Caco-2 (cell line): ENCODE data around the gene RHBDD2. TPM values are rescaled to one million over a fixed set of nuclear protein-coding genes. Genes with fewer than 3 reads are reported as not detected.

Experiments
- BruUV-seq: library from RNA; stranded (reverse); fragments of 400-500 nt; replicated peaks from 2 replicates; lab custom pipeline; 2021; lab: Mats Ljungman, UMichigan
- CTCF ChIA-PET: fragments of 300-600 bp; sonication (Branson Sonifier 250); formaldehyde crosslinking; loops from one replicate; lab custom pipeline; 2022; ENCODE audit warnings: antibody characterized with exemption; lab: Charles Lee
- POLR2A ChIA-PET: fragments of 300-600 bp; sonication (Branson Sonifier 250); formaldehyde crosslinking; loops from one replicate; lab custom pipeline; 2022; ENCODE audit warnings: antibody characterized with exemption; lab: Charles Lee
- DNase-seq, 2 experiments: peaks; one replicate each; pipeline versions ENCODE4 v3.0.0 to v3.0.0-alpha.2; 2020 to 2022
- H3K27me3 ChIP-seq: replicated peaks from 2 replicates; pipeline ENCODE4 v1.6.0; 2011; ENCODE audit warnings: low read length; ENCODE audit not compliant: control insufficient read depth, insufficient read depth
- H3K36me3 ChIP-seq: 2 replicates; pipeline ENCODE4 v1.5.1; 2011; ENCODE audit warnings: low read length; ENCODE audit not compliant: control insufficient read depth, insufficient read depth
- H3K4me1 ChIP-seq: fragments of 250-450 bp; sonication (Bioruptor Pico); 2 replicates; pipeline ENCODE4 v1.5.1; 2020; ENCODE audit warnings: mild to moderate bottlenecking
- H3K4me3 ChIP-seq: 2 replicates; pipeline ENCODE4 v1.5.1; 2011; ENCODE audit warnings: low read depth, mild to moderate bottlenecking, control low read depth, low read length
- H3K9me3 ChIP-seq: fragments of 250-450 bp; sonication (Bioruptor Pico); 2 replicates; pipeline ENCODE4 v1.5.1; 2020; ENCODE audit warnings: mild to moderate bottlenecking, moderate library complexity
- H3K27ac Mint-ChIP-seq: one replicate; pipeline ENCODE4 v1.8.0; 2022; ENCODE audit warnings: mixed read lengths; ENCODE audit not compliant: unreplicated experiment
- H3K27me3 Mint-ChIP-seq: one replicate; pipeline ENCODE4 v1.8.0; 2022; ENCODE audit warnings: mixed read lengths; ENCODE audit not compliant: insufficient read depth, unreplicated experiment
- H3K36me3 Mint-ChIP-seq: one replicate; pipeline ENCODE4 v1.8.0; 2022; ENCODE audit warnings: mild to moderate bottlenecking, mixed read lengths; ENCODE audit not compliant: insufficient read depth, unreplicated experiment
- H3K4me1 Mint-ChIP-seq: one replicate; pipeline ENCODE4 v1.8.0; 2022; ENCODE audit warnings: low read depth, mixed read lengths; ENCODE audit not compliant: unreplicated experiment
- H3K4me3 Mint-ChIP-seq: one replicate; pipeline ENCODE4 v1.8.0; 2022; ENCODE audit warnings: mild to moderate bottlenecking, moderate library complexity, mixed read lengths; ENCODE audit not compliant: unreplicated experiment
- H3K9me3 Mint-ChIP-seq: one replicate; pipeline ENCODE4 v1.8.0; 2022; ENCODE audit warnings: mixed read lengths; ENCODE audit not compliant: unreplicated experiment
- intact Hi-C: fragments of 100-400 bp; cut with micrococcal nuclease; formaldehyde crosslinking; loops from one replicate; pipeline ENCODE4 v1.10.0; 2022; ENCODE audit not compliant: unreplicated experiment
- total RNA-seq: library from RNA; stranded (reverse); gene quantifications from 2 replicates; pipeline ENCODE4 v1.2.3, GENCODE V29; 2022
- TF ChIP-seq, protein P1 (sequence below), 2 experiments: fragments of 200-600 bp in 1 of 2; IDR thresholded peaks; 1 replicate in 1 of 2; 2 replicates in 1 of 2; pipeline versions ENCODE4 v1.5.1 to v1.8.0; 2011 to 2022; ENCODE audit warnings: antibody characterized with exemption in 1 of 2, control low read depth in 1 of 2, inconsistent platforms in 1 of 2, low read depth in 1 of 2, low read length in 1 of 2, mild to moderate bottlenecking in 1 of 2, moderate library complexity in 1 of 2; ENCODE audit not compliant: insufficient read depth in 1 of 2, severe bottlenecking in 1 of 2, unreplicated experiment in 1 of 2

RHBDD2 gene
- total RNA-seq, 1 experiment from 2014 or later: 55.6 TPM

DNA sequence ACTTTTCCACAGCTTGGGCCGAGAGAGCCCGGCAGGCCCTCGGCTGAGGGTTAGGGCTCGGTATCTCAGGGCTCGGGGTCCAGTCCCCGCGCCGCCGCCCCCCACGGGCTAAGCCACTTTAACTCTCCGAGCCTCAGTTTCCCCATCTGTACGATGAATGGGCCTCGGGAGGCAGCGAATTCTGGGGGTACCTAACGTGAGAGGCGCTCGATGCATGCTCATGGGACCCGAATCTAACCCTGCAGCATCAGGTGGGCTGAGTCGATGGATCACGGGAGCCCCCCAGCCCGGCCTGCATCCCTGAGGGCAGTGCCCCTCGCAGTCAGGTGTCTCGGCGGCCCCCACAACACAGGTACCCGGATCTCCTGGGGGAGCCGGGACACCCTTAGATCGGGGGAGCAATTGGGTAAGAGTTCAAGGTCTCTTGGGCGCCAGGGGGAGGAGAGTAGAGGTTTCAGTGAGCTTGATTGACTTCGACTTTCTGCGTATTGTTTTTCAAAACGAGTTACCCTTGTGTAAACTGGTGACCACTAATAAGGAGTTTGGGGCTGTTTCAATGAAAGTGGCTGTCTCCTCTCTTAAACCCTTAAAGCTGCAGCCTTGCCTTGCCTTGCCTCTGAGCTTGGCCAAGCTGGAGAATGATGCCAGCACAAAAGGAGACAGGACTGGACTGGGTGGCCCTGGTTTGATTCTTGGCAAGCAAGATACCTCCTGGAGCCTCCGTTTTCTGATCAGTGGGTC lies 36.8 kb downstream of the RHBDD2 start:
- no peak for DNase-seq
- POLR2A ChIA-PET: interaction anchor here (0.5 to 2.2 kb wide), 8 partner anchors 9 to 132 kb away, joined by 3 to 12 read pairs (median 4); partner anchors contain the start of genes MDH2 and STYXL1
- Histone ChIP-seq H3K4me3 (peak overlapping the region; percentile 95), H3K9me3 (no peaks in the 10 kb centered on the region), H3K4me1 (no peaks in the 10 kb centered on the region), H3K36me3 (no peaks in the 10 kb centered on the region), H3K27me3 (no peaks in the 10 kb centered on the region)
- peaks cover 13% of the 10 kb centered on the region for H3K36me3 Mint-ChIP-seq
- H3K4me3 Mint-ChIP-seq: peak overlapping the region; percentile 73
- CTCF ChIA-PET: interaction anchor here (0.5 to 1.2 kb wide), 5 partner anchors 20 to 75 kb away, joined by 3 to 11 read pairs (median 4); no protein-coding TSS in a partner anchor
- intact Hi-C loops: loop anchor here (2.0 kb wide), 2 partner anchors 37 to 41 kb away; partner anchors contain the start of gene RHBDD2
- peaks cover 5% of the 10 kb centered on the region for H3K4me1 Mint-ChIP-seq
- peak overlapping the region; percentile 63 for H3K27ac Mint-ChIP-seq
- TF ChIP-seq, protein P1, sequence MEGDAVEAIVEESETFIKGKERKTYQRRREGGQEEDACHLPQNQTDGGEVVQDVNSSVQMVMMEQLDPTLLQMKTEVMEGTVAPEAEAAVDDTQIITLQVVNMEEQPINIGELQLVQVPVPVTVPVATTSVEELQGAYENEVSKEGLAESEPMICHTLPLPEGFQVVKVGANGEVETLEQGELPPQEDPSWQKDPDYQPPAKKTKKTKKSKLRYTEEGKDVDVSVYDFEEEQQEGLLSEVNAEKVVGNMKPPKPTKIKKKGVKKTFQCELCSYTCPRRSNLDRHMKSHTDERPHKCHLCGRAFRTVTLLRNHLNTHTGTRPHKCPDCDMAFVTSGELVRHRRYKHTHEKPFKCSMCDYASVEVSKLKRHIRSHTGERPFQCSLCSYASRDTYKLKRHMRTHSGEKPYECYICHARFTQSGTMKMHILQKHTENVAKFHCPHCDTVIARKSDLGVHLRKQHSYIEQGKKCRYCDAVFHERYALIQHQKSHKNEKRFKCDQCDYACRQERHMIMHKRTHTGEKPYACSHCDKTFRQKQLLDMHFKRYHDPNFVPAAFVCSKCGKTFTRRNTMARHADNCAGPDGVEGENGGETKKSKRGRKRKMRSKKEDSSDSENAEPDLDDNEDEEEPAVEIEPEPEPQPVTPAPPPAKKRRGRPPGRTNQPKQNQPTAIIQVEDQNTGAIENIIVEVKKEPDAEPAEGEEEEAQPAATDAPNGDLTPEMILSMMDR (IDR thresholded peaks at IDR 0.05; ENCODE audit: insufficient read depth in 1 of 2, low read depth in 1 of 2, low read length in 1 of 2, severe bottlenecking in 1 of 2, unreplicated experiment in 1 of 2): no peak
- no peaks in the 10 kb centered on the region for H3K9me3 Mint-ChIP-seq
- H3K27me3 Mint-ChIP-seq: no peaks in the 10 kb centered on the region
- TSS peak; percentile 61 for BruUV-seq

DNA sequence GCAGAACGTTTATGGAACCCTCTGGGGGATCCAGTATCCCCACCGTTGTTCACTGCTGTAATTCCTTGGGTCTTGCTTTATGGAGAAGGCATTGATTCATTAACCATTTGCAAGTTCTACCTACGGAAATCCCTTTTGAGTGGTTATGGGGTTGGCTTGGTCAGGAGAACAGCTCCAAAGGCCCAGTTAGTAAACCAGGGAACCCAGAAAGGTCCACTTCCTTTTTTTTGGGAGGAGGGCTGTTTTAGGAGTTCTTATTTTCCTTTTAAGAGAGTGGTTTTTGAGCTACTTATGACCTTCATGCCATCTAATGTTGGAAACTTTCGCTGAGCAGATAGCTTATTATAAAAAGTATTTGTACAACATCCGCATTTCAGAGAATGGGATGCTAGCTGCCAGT lies 37.4 kb downstream of the RHBDD2 start:
- ChIA-PET CTCF (interaction anchor here (0.8 to 1.2 kb wide), 3 partner anchors 42 to 75 kb away, joined by 3 to 7 read pairs (median 4); no protein-coding TSS in a partner anchor), POLR2A (interaction anchor here (0.6 to 2.2 kb wide), 5 partner anchors 9 to 132 kb away, joined by 3 to 12 read pairs (median 6); partner anchors contain the start of genes MDH2 and STYXL1)
- Histone ChIP-seq H3K27me3 (no peaks in the 10 kb centered on the region), H3K9me3 (no peaks in the 10 kb centered on the region), H3K4me3 (peak overlapping the region; percentile 95), H3K4me1 (no peaks in the 10 kb centered on the region), H3K36me3 (no peaks in the 10 kb centered on the region)
- Mint-ChIP-seq H3K4me3 (peak overlapping the region; percentile 73), H3K9me3 (no peaks in the 10 kb centered on the region), H3K27ac (no peak overlapping the region), H3K36me3 (peaks cover 15% of the 10 kb centered on the region), H3K27me3 (no peaks in the 10 kb centered on the region), H3K4me1 (peaks cover 9% of the 10 kb centered on the region)
- intact Hi-C loops: no loop called here
- TF ChIP-seq, protein P1 (IDR thresholded peaks at IDR 0.05; ENCODE audit: insufficient read depth in 1 of 2, low read depth in 1 of 2, low read length in 1 of 2, severe bottlenecking in 1 of 2, unreplicated experiment in 1 of 2): no peak
- no peak for DNase-seq
- BruUV-seq: no TSS peak

DNA sequence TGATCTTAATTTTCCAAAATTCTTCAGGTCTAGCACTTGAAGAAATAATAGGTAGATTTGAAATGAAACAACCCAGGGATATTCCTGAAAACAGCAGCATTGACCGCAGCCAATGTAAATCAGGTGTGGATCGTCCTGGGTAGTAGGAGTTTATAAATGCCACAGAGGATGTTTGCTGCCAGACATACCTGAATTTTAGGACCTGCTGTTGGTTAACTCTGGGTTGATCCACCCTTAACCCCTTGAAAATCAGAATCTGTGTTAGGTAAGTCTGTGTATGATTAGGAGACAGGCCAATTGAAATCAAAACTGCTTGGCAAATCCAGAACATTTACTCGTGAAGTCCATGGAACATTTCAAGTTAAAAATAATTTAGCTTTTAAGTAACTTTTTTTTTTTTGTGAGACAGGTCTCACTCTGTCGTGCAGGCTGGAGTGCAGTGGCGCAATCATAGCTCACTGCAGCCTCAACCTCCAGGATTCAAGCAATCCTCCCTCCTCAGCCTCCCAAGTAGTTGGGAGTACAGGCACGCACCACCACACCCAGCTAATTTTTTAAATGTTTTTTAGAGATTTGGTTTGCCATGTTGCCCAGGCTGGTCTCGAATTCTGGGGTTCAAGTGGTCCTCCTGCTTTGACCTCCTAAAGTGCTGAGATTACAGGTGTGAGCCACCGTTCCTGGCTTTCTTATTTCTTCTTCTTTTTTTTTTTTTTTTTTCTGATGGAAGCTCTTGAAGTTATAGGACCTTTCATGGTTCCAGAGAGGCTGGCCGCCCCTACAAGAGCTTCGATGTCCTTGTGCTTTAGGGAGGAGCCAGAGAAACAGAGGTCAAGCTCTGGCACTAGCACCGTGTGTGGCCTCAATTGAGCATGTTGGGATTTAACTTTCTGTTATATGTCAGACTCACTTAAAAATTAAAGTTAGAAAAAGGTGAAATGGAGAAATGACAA lies 38.1 kb downstream of the RHBDD2 start:
- BruUV-seq: no TSS peak
- intact Hi-C loops: no loop called here
- Mint-ChIP-seq H3K4me1 (peaks cover 9% of the 10 kb centered on the region), H3K9me3 (no peaks in the 10 kb centered on the region), H3K4me3 (peak overlapping the region; percentile 73), H3K27ac (no peak overlapping the region), H3K36me3 (peaks cover 20% of the 10 kb centered on the region), H3K27me3 (no peaks in the 10 kb centered on the region)
- H3K9me3 ChIP-seq: no peaks in the 10 kb centered on the region
- H3K27me3 ChIP-seq: no peaks in the 10 kb centered on the region
- POLR2A ChIA-PET: interaction anchor here (0.6 kb wide), 1 partner anchor 9 kb away, joined by 5 read pairs; no protein-coding TSS in a partner anchor
- no peak overlapping the region for H3K4me3 ChIP-seq
- no peak for DNase-seq
- TF ChIP-seq, protein P1 (IDR thresholded peaks at IDR 0.05; ENCODE audit: insufficient read depth in 1 of 2, low read depth in 1 of 2, low read length in 1 of 2, severe bottlenecking in 1 of 2, unreplicated experiment in 1 of 2): no peak
- H3K36me3 ChIP-seq: no peaks in the 10 kb centered on the region
- CTCF ChIA-PET: no interaction called here
- H3K4me1 ChIP-seq: no peaks in the 10 kb centered on the region
